Skin of body (tissue), 2 donors: Measurements from ENCODE around the gene HERPUD1. TPM values are rescaled to one million over a fixed set of nuclear protein-coding genes. Genes with fewer than 3 reads are reported as not detected.
"Not testable (repeated sequence)": the region's sequence is repeated elsewhere in the genome, so short reads cannot be mapped to it uniquely, and the experiment has no call there.

Experiments
- DNase-seq: peaks from one replicate; lab custom pipeline; 2025; lab: John Stamatoyannopoulos, UW
- total RNA-seq: library from RNA; depleted of rRNA; stranded (reverse); fragments of >200 nt; gene quantifications from one replicate; pipeline ENCODE4 v1.2.3, GENCODE V29; 2014

The HERPUD1 gene
- total RNA-seq, 1 donor from 2014 or later: 103 TPM

DNA sequence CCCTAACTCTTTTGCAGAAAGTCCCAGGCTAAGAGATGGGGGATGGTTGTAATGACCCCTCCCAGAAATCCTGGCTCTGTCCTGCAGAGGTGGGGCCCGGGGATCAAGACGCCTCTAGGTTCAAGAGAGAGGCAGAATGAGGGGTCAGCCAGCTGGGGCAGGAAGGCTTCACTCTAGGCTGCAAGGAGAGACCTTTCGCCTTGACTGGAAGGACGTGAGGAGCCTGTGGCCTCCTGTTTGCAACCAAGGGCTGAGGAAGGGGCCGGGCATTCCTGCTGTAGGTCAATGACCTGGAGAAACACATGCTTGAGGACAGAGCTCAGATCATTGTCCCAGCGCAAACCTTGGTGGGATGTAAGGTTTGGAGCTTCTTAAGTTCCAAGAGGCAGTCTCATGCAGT, 21.1 kb downstream of the HERPUD1 start:
- DNase-seq: no peak

DNA sequence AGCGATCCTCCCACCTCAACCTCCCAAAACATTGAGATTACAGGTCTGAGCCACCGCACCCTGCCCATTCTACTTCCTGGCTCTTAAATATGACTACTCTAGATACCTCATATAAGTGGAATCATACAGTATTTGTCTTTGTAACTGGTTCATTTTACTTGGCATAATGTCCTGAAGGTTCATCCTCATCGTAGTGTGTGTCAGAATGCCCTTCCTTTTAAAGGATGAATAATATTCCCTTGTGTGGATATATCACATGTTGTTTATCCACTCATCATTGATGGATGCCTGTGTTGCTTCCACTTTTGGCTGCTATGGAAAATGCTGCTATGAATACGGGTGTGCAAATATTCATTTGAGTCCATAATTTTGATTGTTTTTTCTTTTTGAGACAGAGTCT, 24.1 kb downstream of the HERPUD1 start:
- DNase-seq: no peak

DNA sequence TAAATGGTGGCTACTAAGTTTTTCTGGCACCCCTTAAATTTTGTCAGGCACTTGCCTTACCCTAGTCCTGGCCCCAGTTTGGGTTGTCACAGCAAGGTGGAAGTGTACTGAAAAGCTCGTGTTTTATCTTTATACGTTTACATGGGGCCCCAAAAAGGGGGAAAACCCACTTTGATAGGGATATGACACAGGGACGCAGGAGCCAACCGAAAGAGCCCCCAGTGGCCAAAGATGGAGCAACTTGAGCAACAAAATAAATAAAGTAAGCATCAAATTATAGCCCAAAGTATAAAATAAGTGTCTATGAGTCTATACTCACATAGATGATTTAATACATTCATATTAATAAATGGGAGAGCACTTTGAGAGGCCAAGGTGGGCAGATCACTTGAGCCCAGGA, 24.8 kb downstream of the HERPUD1 start:
- no peak for DNase-seq

DNA sequence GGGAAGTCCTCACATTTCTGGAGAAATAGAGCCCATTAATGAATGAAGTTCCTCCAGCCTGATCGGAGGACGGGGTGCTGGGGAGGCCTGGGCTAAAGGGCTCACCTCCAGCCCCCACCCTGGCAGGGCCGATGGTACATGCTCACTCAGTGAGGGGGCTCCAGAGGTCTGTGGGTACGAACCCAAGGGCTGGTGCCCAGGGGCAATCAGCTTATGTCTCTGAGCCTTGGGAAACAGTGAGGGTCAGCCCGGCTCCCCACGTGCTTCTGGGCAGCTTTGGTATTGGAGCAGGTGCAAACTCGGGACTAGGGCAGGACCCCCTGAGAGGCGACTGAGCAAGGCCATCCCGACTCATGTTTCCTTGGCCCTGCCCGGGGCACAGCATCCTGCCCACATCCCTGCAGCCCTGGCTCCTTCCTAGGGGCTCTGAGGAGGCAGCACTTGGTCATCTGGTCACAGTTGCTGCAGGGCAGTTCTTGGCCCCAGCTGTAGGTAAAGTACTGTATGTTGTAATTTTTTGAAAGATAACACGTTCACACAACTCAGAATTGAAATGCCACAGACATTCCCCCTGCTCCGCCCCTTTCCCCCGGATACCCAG, 28.8 kb downstream of the HERPUD1 start:
- no peak for DNase-seq

DNA sequence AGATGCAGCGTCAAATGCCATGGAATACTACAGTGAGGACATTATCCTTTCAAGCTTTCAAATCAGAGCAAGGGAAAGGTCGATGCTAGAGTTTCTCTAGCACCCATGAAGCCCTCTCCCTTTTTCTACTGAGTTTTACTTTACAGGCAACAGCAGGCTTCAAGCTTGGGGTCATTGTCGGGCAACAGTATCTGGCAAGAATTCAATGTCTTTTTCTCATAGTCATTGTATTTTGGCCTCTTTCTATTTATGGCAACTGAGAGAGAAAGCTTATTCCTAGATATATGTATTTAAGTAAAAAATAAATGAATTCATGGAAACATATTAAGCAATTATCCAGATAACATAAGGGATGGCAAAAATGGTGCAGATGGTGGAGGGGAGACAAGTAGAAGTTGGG, 29.4 kb downstream of the HERPUD1 start:
- DNase-seq: no peak

DNA sequence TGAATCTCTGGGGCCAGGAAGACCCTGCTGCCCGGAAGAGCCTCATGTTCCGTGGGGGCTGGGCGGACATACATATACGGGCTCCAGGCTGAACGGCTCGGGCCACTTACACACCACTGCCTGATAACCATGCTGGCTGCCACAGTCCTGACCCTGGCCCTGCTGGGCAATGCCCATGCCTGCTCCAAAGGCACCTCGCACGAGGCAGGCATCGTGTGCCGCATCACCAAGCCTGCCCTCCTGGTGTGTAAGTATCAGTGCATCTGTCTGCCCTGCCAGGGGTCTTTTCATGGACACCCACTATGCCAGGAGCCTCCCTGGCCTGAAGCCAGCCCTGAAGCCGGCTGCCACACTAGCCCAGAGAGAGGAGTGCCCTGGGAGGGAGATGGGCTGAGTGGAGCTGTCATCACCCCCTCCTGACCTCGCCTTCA, 29.9 kb downstream of the HERPUD1 start, which contains the start of gene CETP:
CETP (plus strand) TSS at position 100 of the 431 bp plus-strand sequence; CDS start at position 130, 30 bp downstream.
- DNase-seq: no peak

DNA sequence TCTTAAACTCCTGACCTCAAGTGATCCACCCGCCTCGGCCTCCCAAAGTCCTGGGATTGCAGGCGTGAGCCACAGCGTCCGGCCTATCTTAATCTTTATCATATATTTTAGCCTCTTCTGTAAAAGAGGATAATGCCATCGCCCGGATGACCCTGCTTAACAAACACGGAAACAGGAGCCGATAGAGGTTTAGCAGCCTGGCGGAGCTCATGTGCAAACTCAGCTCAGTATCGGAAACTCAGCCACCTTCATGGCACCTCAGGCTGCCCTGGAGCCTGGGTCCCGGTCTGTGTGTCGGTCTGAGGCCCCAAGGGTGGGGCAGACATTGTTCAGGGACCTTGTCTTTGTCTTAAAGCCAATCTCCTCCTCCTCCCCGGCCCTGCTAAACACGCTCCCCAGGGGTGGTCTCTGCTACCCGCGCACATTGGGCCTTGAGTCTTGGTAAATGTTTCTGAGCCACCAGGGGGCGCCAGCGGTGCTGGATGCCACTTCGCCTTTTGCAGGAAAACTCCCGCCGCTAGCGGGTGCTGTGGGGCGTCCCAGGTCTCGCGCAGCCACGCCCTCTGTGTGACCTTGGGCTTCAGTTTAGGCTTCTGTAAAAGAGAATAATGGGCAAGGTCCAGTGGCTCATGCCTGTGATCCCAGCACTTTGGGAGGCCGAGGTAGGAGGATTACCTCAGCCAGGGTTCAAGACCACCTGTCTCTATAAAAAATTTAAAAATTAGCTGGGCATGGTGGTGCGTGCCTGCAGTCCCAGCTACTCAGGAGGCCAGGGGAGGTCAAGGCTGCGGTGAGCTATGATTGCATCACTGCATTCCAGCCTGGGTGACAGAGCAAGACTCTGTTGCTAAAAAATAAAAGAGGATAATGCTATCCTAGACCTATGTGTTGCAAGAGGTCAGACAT, 32.6 kb downstream of the HERPUD1 start:
- no peak for DNase-seq

DNA sequence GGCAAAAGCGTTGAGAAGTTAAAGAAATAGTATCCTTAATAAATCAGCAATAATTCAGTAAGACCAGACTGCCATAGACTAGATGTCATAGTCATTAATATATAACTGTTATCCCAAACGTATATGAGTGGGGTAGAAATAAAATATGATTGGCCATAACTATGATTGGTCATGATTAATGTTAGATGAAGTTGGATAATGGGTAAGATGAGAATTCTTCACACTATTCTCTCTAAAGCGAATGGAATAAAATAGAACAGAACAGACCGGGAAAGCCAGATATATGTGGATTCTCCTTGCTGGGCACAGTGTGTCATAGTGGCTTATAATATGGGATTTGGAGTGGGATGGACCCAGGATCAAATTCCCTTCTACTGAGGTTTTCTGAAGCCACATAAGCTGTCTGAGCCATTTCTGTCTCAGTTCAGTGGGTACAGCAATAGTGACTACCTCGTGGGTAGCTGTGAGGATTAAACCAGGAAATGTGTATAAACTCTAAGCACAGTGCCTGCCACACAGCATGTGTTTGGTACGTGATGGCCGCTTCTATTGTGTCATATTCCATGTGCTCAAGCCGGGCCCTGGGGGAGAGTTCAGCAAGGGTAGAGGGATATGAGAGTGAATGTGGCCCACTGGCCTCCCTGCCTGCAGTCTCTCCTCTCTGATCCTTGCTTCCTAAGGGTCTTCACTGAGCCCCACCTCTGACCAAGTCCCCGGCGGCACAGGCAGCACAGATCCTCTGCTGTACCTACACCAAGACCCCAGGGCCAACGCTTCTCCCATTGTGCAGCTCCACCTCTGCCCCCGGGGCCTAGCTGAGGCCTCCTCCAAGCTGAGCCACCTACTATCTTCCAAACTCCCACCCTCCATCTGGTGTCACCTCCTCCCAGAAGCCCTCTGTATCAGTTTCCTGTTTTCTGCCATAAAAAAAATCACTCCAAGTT, 33.5 kb downstream of the HERPUD1 start:
- DNase-seq: no peak

DNA sequence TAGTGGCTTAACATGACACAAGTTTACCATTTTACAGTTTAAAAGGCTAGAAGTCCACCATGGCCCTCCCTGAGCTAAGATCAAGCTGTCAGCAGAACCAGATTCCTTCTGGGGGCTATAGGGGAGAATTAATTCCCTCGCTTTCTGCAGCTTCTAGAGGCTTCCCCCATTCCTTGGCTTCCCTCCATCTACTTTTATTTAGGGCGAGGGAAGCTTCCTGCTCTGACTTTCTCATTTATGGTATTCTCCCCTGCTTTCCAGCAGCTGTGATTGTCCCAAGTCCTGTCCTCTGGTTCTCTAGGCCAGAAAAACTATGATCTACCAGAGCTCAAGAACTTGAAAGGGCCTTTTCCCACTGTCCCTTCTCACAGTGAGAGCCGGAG, 34.1 kb downstream of the HERPUD1 start:
- no peak for DNase-seq

DNA sequence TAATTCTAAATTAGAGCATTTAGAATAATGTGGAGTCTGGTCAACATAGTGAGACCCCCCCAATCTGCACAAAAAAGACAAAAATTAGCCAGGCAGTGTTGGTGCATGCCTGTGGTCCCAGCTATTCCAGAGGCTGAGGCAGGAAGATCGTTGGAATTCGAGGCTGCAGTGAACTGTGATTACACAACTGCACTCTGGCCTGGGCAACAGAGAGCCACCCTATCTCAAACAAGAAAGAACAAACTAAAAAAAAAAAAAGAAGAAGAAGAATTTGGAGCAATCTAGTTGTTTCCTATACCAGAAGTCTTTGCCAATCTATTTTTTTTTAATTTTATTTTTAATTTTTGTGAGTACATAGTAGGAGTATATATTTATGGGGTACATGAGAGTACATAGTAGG, 35.8 kb downstream of the HERPUD1 start:
- no peak for DNase-seq

DNA sequence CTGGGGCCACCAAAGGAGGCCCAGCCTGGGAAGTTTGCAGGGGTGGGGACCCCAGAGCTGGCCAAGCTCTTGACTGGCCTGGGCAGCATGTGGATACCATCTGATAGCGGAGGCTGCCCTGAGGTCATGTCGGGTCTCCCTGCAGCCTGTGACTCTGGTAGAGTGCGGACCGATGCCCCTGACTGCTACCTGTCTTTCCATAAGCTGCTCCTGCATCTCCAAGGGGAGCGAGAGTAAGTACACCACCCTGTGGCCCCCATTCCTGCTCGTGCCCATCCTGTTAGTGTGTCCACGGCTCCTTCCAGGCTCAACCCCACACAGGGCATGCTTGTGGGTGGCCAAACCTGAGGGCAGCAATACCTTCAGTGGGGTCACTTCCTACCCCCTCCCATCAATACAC, 37.8 kb downstream of the HERPUD1 start:
- DNase-seq: no peak

DNA sequence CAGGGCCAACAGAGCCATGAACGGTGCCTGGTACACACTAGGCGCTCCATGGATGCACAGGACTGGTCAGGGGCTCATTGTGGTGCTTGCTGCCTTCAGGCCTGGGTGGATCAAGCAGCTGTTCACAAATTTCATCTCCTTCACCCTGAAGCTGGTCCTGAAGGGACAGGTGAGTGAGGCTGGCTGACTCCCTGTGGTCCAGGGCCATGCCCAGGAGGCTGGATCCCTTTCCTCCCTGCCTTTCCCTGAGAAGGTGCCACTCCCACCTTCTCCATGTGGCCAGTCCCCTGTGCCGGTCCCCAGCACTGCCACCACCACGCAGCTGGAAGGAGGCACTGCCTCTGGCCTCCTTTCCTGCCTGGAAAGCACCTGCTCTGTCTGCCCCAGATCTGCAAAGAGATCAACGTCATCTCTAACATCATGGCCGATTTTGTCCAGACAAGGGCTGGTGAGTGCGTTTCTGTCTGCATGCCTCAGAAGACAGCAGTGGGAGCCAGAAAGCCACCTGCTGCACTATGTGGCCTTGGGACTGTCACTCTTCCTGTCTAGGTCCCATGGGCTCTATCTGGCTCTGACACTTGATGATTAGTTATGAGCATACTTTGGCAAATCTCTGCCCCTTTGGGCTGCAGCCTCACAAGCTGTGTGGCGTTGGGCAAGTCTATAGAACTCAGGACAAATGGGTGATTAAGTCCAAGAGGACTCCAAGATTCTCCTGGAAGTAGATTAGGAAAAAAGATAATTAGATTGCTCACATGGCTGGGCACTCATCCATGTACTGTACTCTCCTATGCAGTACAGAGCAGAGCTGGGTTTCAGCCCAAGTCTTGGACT, 39.2 kb downstream of the HERPUD1 start:
- DNase-seq: no peak

DNA sequence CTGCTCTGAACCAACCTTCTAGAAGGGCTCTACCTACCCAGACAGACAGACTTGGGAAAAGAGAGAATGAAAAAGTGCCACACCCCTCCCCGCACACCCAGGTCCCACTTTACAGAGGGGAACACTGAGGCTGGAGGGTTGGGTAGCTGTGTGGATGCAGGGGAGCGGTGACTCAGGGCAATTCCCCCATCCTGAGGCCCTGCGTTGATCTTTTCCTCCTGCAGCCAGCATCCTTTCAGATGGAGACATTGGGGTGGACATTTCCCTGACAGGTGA, 39.8 kb downstream of the HERPUD1 start:
- no peak for DNase-seq

DNA sequence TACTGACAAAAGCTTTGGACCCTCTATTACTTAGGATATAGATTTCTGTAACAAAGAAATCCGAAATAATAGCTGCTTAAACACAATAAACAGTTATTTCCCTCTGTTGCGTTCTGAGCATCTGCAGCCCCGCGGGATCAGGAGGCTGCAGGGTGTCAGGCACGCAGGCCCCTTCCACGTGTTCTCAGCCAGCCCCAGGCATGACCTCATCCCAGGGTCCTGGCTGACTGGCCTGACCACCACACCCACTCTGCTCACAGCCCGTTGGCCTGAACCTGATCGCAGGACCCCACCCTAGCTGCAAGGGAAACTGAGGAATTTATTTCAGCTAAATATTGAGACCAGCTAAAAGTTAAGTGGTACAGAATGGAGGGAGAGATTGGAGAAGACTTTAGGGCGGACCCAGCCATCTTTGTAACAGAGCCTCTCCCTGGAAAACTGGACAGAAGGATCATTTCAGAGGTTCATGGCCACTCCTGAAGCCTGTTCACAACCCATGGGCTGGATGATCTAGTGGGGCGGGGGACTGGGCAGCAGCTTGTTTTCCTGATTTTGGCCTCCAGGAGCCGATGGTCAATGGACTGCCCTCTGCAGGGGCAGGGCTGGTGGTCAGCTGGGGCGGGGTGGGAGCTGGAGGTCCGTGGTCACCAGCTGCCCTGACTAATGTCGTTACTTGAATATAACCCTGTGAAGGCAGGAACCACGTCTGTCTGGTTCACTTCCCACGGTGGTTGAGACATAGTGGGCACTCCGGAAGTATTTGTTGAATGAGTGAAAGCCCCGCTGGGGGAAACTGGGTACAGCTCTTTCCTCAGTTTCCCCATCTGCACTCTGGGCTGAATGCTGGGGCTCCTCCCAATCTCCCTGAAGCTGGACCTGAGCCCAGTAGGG, 40.7 kb downstream of the HERPUD1 start:
- no peak for DNase-seq

DNA sequence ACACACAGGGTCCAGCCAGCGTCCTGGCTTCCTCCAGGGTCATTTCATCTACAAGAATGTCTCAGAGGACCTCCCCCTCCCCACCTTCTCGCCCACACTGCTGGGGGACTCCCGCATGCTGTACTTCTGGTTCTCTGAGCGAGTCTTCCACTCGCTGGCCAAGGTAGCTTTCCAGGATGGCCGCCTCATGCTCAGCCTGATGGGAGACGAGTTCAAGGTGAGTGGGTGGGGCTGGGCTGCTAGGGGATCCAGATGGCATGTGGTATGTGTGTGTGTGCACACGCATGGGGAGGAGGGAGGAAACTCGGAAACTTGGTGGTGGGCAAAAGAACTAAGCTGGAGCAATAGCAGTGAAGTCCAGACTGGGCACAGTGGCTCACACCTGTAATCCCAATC, 41.4 kb downstream of the HERPUD1 start:
- no peak for DNase-seq

DNA sequence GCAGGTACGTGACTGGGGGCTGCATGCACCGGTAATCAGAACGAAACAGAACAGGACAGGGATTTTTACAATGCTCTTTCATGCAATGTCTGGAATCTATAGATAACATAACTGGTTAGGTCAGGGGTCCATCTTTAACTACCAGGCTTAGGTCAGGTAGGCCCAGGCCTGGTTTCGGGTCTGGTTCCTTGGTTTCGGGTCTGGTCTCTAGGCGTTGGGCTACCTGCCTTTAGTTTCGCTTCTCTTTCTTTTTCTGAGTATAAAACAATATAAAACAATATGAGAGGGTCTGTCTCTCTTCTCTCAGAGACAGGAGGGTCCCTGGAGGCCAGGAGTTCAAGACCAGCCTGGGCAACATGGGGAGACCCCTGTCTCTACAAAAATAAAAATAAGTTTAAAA, 42.0 kb downstream of the HERPUD1 start:
- DNase-seq: not testable (repeated sequence)

DNA sequence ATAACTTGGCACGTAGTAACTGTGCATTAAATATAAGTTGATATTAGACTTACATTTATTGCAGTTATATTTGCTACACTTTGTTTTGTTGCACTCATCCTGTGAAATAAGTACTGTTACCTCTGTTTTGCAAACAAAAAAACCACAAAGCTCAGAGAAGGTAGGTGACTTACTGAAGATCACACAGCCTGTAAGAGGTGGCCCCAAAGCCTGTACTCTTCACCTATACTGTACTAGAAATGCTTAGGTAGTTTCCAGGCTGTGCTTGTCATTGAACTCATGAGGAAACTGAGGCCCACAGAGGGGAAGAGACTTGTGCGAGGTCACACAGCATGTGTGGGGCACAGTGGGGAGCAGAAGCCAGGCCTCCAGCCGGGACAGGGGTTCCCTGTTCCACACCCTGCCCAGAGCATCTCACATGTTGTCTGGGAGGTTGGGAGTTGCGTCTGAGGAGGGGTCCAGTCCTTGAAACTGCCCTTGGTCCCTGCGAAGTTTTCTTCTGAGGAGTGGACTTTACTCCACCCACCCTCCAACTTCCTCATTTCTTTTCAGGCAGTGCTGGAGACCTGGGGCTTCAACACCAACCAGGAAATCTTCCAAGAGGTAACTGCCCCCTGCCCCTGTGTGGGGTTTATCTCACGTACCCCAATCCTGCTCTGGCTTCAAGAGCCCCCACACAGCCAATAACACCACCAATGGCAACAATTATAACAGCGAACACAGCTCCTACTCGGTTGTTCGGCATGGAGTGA, 42.8 kb downstream of the HERPUD1 start:
- DNase-seq: no peak

DNA sequence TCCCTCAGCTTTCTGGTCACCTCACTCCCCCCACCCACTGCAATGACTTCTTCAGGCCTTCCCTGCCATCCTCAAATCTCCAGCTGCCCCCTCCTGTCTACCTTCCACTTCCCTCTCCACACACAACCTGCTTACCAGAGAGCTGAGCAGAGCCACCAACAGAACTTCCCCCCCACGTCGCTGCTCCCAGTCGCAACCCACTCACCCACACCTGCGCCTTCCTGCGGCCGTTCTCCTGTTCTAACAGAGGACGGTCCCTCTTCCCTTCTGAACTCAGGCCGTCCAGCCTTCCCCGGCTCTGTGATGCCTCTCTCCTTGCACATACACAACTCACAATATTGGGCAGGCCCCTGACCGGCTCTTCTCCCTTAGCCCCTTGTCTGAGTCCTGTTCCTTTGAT, 43.8 kb downstream of the HERPUD1 start:
- no peak for DNase-seq

DNA sequence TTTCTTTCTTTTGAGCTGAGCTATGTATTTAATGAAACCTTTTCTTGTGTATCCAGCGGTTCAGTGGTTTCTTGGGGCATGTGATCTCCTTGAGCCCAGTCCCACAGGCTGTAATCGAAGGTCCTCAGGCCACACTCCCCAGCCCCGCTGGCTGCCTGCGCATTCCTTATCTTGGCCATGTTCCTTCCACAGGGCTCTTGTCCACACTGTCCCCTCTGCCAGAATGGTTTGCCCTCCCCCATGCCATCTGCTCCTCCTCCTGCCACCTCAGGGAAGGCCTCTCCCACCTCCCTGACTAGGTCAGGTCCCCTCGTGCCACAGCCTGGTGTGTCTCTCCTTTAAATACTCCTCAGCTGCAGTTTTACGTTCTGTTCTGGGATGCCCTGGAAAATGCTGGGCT, 45.3 kb downstream of the HERPUD1 start:
- DNase-seq: no peak
